Measurements from ENCODE around the gene ALK.

- TF ChIP-seq POLR2AphosphoS5 (IDR thresholded peaks at IDR 0.05; ENCODE audit: low read depth, low read length), result no peak
- no peak for TF ChIP-seq FOXP2 (optimal IDR thresholded peaks at IDR 0.05; ENCODE audit: borderline replicate concordance, extremely low read depth, extremely low read length, insufficient read depth)
- no peak for TF ChIP-seq TAF1 (IDR thresholded peaks at IDR 0.05; ENCODE audit: borderline replicate concordance, insufficient read depth, low read length)
Observed at GRCh38 chr2:29606104-29607037, 315.0 kb downstream of the ALK start.
